HPDE6-E6E7 (cell line): ENCODE measurements around the gene PTBP1.
"Not testable (repeated sequence)": the region's sequence is repeated elsewhere in the genome, so short reads cannot be mapped to it uniquely, and the experiment has no call there.

Experiments used
- DNase-seq: peaks from one replicate; pipeline ENCODE4 v3.0.0; 2011; ENCODE audit warnings: missing footprints; ENCODE audit errors: extremely low spot score

The PTBP1 gene

GRCh38 chr19:827710-828321, 30.6 kb downstream of the PTBP1 start, which contains the start of gene AZU1:
TSS of gene AZU1 (plus strand) at chr19:827837. CDS start at chr19:827847, 10 bp downstream.
- DNase-seq, result no peak

GRCh38 chr19:829129-829758, 32.0 kb downstream of the PTBP1 start:
- DNase-seq, result no peak

- no peak for DNase-seq
These were observed 34.4 kb downstream of the PTBP1 start for GRCh38 chr19:831407-832369.

- DNase-seq, result no peak
These were observed 37.0 kb downstream of the PTBP1 start for GRCh38 chr19:834216-834615.

- no peak for DNase-seq
These were observed 38.1 kb downstream of the PTBP1 start for GRCh38 chr19:835210-835810.

GRCh38 chr19:840519-841206, 43.4 kb downstream of the PTBP1 start, which contains the start of gene PRTN3:
TSS of gene PRTN3 (plus strand) at chr19:840999. CDS start at chr19:841009, 10 bp downstream.
- no peak for DNase-seq

GRCh38 chr19:842802-843179, 45.5 kb downstream of the PTBP1 start:
- not testable (repeated sequence) for DNase-seq

GRCh38 chr19:843180-843835, 46.1 kb downstream of the PTBP1 start:
- no peak for DNase-seq

GRCh38 chr19:843836-844545, 46.7 kb downstream of the PTBP1 start:
- no peak for DNase-seq

- no peak for DNase-seq
These were observed 47.3 kb downstream of the PTBP1 start for GRCh38 chr19:844546-844971.

- DNase-seq, result no peak
These were observed 48.7 kb downstream of the PTBP1 start for GRCh38 chr19:845707-846521.

- DNase-seq, result no peak
These were observed 51.2 kb downstream of the PTBP1 start for GRCh38 chr19:848386-848921.

GRCh38 chr19:849195-849594, 51.9 kb downstream of the PTBP1 start:
- not testable (repeated sequence) for DNase-seq

- no peak for DNase-seq
These were observed 53.1 kb downstream of the PTBP1 start for GRCh38 chr19:850221-850978.

GRCh38 chr19:850979-851335, 53.7 kb downstream of the PTBP1 start:
- no peak for DNase-seq

- DNase-seq, result no peak
These were observed 55.1 kb downstream of the PTBP1 start, which contains the start of gene ELANE for GRCh38 chr19:852136-853013. TSS of gene ELANE (plus strand) at chr19:852303. CDS start at chr19:852329, 26 bp downstream.

- DNase-seq, result no peak
These were observed 55.8 kb downstream of the PTBP1 start for GRCh38 chr19:853014-853585.
